Astrocyte (in vitro differentiated cells and primary cell): ENCODE data around the gene ZNF845. TPM values are rescaled to one million over a fixed set of nuclear protein-coding genes. Genes with fewer than 3 reads are reported as not detected.

Experiments used
- DNase-seq: peaks from one replicate; pipeline ENCODE4 v3.0.0-alpha.2; 2010; ENCODE audit warnings: low read depth
- FAIRE-seq: peaks from 2 replicates; lab custom pipeline; 2011; peaks lifted over from hg19 to GRCh38; lab: Jason Lieb, UNC
- H2AFZ ChIP-seq: 2 replicates; pipeline ENCODE4 v1.6.0; 2012; ENCODE audit warnings: low read depth, low read length, inconsistent platforms
- H3K27ac ChIP-seq: 2 replicates; pipeline ENCODE4 v1.5.1; 2011; ENCODE audit warnings: low read depth, low read length, inconsistent platforms
- H3K27me3 ChIP-seq: 2 replicates; pipeline ENCODE4 v1.6.0; 2011; ENCODE audit warnings: low read length, inconsistent platforms; ENCODE audit not compliant: insufficient read depth
- H3K36me3 ChIP-seq: 2 replicates; pipeline ENCODE4 v1.5.1; 2011; ENCODE audit warnings: low read length, inconsistent platforms; ENCODE audit not compliant: insufficient read depth
- H3K4me1 ChIP-seq: 2 replicates; pipeline ENCODE4 v1.5.1; 2011; ENCODE audit warnings: low read length, inconsistent platforms; ENCODE audit not compliant: insufficient read depth
- H3K4me2 ChIP-seq: 2 replicates; pipeline ENCODE4 v1.6.0; 2012; ENCODE audit warnings: low read length, inconsistent platforms
- H3K4me3 ChIP-seq: 2 replicates; pipeline ENCODE4 v1.5.1; 2011; ENCODE audit warnings: low read depth, mild to moderate bottlenecking, low read length, inconsistent platforms; ENCODE audit not compliant: insufficient read depth
- H3K79me2 ChIP-seq: 2 replicates; pipeline ENCODE4 v1.6.0; 2012; ENCODE audit warnings: mild to moderate bottlenecking, low read length, inconsistent platforms; ENCODE audit not compliant: insufficient read depth
- H3K9ac ChIP-seq: 2 replicates; pipeline ENCODE4 v1.6.0; 2012; ENCODE audit warnings: mild to moderate bottlenecking, low read length, inconsistent platforms
- H3K9me3 ChIP-seq: 2 replicates; pipeline ENCODE4 v1.5.1; 2012; ENCODE audit warnings: low read depth, mild to moderate bottlenecking, low read length, inconsistent platforms; ENCODE audit not compliant: insufficient read depth
- H4K20me1 ChIP-seq: 2 replicates; pipeline ENCODE4 v1.6.0; 2012; ENCODE audit warnings: low read length, inconsistent platforms; ENCODE audit not compliant: insufficient read depth
- H3K27ac Mint-ChIP-seq: one replicate; pipeline ENCODE4 v1.8.0; 2021; ENCODE audit warnings: mild to moderate bottlenecking, mixed read lengths; ENCODE audit not compliant: unreplicated experiment
- H3K27me3 Mint-ChIP-seq: one replicate; pipeline ENCODE4 v1.8.0; 2021; ENCODE audit warnings: low read depth, mixed read lengths; ENCODE audit not compliant: unreplicated experiment
- H3K36me3 Mint-ChIP-seq: one replicate; pipeline ENCODE4 v1.8.0; 2021; ENCODE audit warnings: low read depth, mixed read lengths; ENCODE audit not compliant: unreplicated experiment
- H3K4me1 Mint-ChIP-seq: one replicate; pipeline ENCODE4 v1.8.0; 2021; ENCODE audit warnings: low read depth, mixed read lengths; ENCODE audit not compliant: unreplicated experiment
- H3K4me3 Mint-ChIP-seq: one replicate; pipeline ENCODE4 v1.8.0; 2021; ENCODE audit warnings: mild to moderate bottlenecking, moderate library complexity, mixed read lengths; ENCODE audit not compliant: unreplicated experiment
- H3K9me3 Mint-ChIP-seq: one replicate; pipeline ENCODE4 v1.8.0; 2021; ENCODE audit warnings: mild to moderate bottlenecking, mixed read lengths; ENCODE audit not compliant: unreplicated experiment
- EZH2 ChIP-seq: IDR thresholded peaks from 2 replicates; pipeline ENCODE4 v1.6.1; 2012; ENCODE audit warnings: mild to moderate bottlenecking, low read length, inconsistent platforms; ENCODE audit not compliant: insufficient read depth
- total RNA-seq: library from RNA; stranded (reverse); gene quantifications from 2 replicates; pipeline ENCODE4 v1.2.1, GENCODE V29; 2021
- TF ChIP-seq, protein P1 (sequence below): IDR thresholded peaks from 2 replicates; pipeline ENCODE4 v1.5.1; 2011; ENCODE audit warnings: low read depth, mild to moderate bottlenecking, inconsistent platforms, low read length, moderate library complexity; ENCODE audit not compliant: insufficient read depth

ZNF845 gene
- total RNA-seq, 1 donor from 2014 or later, result 6.3 TPM

DNA sequence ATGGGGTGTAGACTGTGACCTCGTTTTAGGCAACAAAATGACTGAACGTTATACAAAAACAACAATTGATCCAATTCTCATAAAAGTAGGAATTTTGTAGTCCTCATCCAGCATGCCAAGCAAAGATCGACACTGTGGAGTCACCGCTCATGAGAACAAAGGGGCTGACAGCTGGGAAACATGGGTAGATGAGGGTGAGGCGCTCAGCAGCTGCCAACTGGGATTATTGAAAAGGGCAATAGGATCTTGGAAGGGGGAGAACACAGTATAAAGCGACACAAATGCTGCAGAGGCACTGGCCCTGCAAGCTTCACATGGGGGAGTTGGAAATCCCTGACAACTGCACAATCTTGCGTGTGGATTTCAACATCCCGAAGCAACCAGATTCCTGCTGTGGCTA lies 56.0 kb downstream of the ZNF845 start:
- peaks cover 4% of the 10 kb centered on the region for H3K4me1 ChIP-seq
- no peak overlapping the region for H3K4me2 ChIP-seq
- no peaks in the 10 kb centered on the region for H3K27me3 ChIP-seq
- H3K36me3 ChIP-seq, result no peaks in the 10 kb centered on the region
- no peak for DNase-seq
- no peak overlapping the region for H3K27ac ChIP-seq
- no peak overlapping the region for H3K27ac Mint-ChIP-seq
- H3K9me3 ChIP-seq, result peaks cover 5% of the 10 kb centered on the region
- no peak for FAIRE-seq
- no peak overlapping the region for H3K4me3 ChIP-seq
- no peaks in the 10 kb centered on the region for H3K79me2 ChIP-seq
- H3K27me3 Mint-ChIP-seq, result no peaks in the 10 kb centered on the region
- H3K9me3 Mint-ChIP-seq, result peaks cover 27% of the 10 kb centered on the region
- no peaks in the 10 kb centered on the region for H4K20me1 ChIP-seq
- H2AFZ ChIP-seq, result no peak overlapping the region
- TF ChIP-seq EZH2, result no peak
- TF ChIP-seq, protein P1, sequence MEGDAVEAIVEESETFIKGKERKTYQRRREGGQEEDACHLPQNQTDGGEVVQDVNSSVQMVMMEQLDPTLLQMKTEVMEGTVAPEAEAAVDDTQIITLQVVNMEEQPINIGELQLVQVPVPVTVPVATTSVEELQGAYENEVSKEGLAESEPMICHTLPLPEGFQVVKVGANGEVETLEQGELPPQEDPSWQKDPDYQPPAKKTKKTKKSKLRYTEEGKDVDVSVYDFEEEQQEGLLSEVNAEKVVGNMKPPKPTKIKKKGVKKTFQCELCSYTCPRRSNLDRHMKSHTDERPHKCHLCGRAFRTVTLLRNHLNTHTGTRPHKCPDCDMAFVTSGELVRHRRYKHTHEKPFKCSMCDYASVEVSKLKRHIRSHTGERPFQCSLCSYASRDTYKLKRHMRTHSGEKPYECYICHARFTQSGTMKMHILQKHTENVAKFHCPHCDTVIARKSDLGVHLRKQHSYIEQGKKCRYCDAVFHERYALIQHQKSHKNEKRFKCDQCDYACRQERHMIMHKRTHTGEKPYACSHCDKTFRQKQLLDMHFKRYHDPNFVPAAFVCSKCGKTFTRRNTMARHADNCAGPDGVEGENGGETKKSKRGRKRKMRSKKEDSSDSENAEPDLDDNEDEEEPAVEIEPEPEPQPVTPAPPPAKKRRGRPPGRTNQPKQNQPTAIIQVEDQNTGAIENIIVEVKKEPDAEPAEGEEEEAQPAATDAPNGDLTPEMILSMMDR, result no peak
- peaks cover 3% of the 10 kb centered on the region for H3K4me1 Mint-ChIP-seq
- no peak overlapping the region for H3K9ac ChIP-seq
- no peak overlapping the region for H3K4me3 Mint-ChIP-seq
- H3K36me3 Mint-ChIP-seq, result peaks cover 25% of the 10 kb centered on the region

DNA sequence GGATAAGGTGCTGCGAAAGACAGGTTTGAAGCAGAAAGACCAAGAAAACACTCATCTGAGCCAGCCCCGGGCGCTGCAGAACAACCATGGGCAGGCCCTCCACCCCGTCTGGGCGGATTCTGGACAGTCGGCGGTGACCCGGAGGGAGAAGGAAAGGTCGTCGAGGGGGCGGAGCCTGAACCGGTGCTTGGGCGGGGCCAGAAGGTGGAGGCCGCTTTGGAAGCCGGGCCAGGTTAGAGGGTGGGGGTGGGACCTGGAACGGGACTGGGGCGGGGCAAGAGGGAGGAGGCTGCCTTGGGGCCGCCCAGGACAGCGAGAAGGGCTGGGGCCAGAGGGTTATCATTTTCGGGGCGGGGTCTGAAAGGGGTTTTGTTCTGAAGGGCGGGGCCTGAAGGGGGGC lies 56.4 kb downstream of the ZNF845 start:
- Histone ChIP-seq H4K20me1 (no peaks in the 10 kb centered on the region), H3K9ac (no peak overlapping the region), H3K27me3 (no peaks in the 10 kb centered on the region), H3K4me3 (no peak overlapping the region), H3K4me1 (peaks cover 5% of the 10 kb centered on the region), H3K79me2 (no peaks in the 10 kb centered on the region), H3K27ac (no peak overlapping the region), H3K9me3 (peaks cover 5% of the 10 kb centered on the region), H3K4me2 (no peak overlapping the region), H2AFZ (no peak overlapping the region), H3K36me3 (no peaks in the 10 kb centered on the region)
- FAIRE-seq (no peak), DNase-seq (no peak)
- H3K27me3 Mint-ChIP-seq, result no peaks in the 10 kb centered on the region
- peaks cover 21% of the 10 kb centered on the region for H3K36me3 Mint-ChIP-seq
- H3K9me3 Mint-ChIP-seq, result peaks cover 23% of the 10 kb centered on the region
- H3K4me1 Mint-ChIP-seq, result peaks cover 3% of the 10 kb centered on the region
- TF ChIP-seq, protein P1, result no peak
- no peak for TF ChIP-seq EZH2
- no peak overlapping the region for H3K4me3 Mint-ChIP-seq
- H3K27ac Mint-ChIP-seq, result no peak overlapping the region

DNA sequence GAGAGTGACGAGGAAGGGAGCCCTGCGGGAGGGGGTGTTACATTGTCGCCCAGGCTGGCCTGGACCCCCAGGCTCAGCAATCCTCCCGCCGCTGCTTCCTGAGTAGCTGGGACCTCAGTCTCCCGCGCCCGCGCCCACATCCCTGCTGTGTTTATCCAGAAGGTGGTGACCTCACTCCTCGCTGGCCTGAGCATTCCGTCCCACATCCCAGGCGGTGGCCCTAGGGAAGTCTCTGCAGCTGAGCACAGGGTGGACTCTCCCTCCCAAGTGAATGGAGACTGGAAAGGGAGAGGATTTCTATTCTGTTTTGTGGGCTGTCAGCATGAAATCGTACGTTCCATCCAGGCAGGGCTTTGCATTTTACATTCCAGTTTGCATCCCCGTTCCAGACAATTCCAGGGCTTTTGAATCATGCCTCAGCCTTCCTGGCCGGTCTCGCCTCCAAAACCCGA lies 61.0 kb downstream of the ZNF845 start:
- H3K9me3 Mint-ChIP-seq, result peaks cover 7% of the 10 kb centered on the region
- peaks cover 3% of the 10 kb centered on the region for H4K20me1 ChIP-seq
- TF ChIP-seq EZH2, result no peak
- TF ChIP-seq, protein P1, result no peak
- DNase-seq (peak; percentile 53), FAIRE-seq (no peak)
- no peaks in the 10 kb centered on the region for H3K36me3 ChIP-seq
- peaks cover 5% of the 10 kb centered on the region for H3K4me1 ChIP-seq
- H3K4me1 Mint-ChIP-seq, result peaks cover 6% of the 10 kb centered on the region
- no peaks in the 10 kb centered on the region for H3K27me3 Mint-ChIP-seq
- H3K9ac ChIP-seq, result peak overlapping the region; percentile 86
- peak overlapping the region; percentile 97 for H3K4me2 ChIP-seq
- peak overlapping the region; percentile 99 for H2AFZ ChIP-seq
- peak overlapping the region; percentile 89 for H3K4me3 ChIP-seq
- peak overlapping the region; percentile 98 for H3K4me3 Mint-ChIP-seq
- H3K79me2 ChIP-seq, result peaks cover 8% of the 10 kb centered on the region
- no peaks in the 10 kb centered on the region for H3K27me3 ChIP-seq
- H3K27ac ChIP-seq, result peak overlapping the region; percentile 29
- peaks cover 8% of the 10 kb centered on the region for H3K36me3 Mint-ChIP-seq
- H3K9me3 ChIP-seq, result no peaks in the 10 kb centered on the region
- peak overlapping the region; percentile 77 for H3K27ac Mint-ChIP-seq
